Vagina (tissue), 2 donors: ENCODE data around the gene STRA6. TPM values are rescaled to one million over a fixed set of nuclear protein-coding genes. Genes with fewer than 3 reads are reported as not detected.

Source experiments
- DNase-seq, 2 donors: peaks; one replicate each; pipeline ENCODE4 v3.0.0-alpha.2; 2017; ENCODE audit errors: extremely low spot score in 2 of 2
- H3K27ac ChIP-seq: fragments of 200-600 bp; sonication (generic); one replicate; pipeline ENCODE4 v1.5.1; 2019
- H3K27me3 ChIP-seq: fragments of 200-600 bp; sonication (generic); one replicate; pipeline ENCODE4 v1.5.1; 2019
- H3K36me3 ChIP-seq, 2 donors: fragments of 200-600 bp; sonication (generic); one replicate each; pipeline ENCODE4 v1.5.1; 2017 to 2019
- H3K4me1 ChIP-seq: fragments of 200-600 bp; sonication (generic); one replicate; pipeline ENCODE4 v1.5.1; 2019
- H3K4me3 ChIP-seq, 2 donors: fragments of 200-600 bp; sonication (generic); 1 replicate in 1 of 2; 2 replicates in 1 of 2; pipeline ENCODE4 v1.5.1; 2016 to 2019
- H3K9me3 ChIP-seq: fragments of 200-600 bp; sonication (generic); one replicate; pipeline ENCODE4 v1.5.1; 2019
- POLR2A ChIP-seq, 2 donors: fragments of 450-650 bp; IDR thresholded peaks; one replicate each; pipeline ENCODE4 v1.6.1; 2017; ENCODE audit warnings: antibody characterized with exemption in 2 of 2, mild to moderate bottlenecking in 2 of 2, moderate library complexity in 2 of 2
- POLR2AphosphoS5 ChIP-seq, 2 donors: sonication (generic); formaldehyde crosslinking; IDR thresholded peaks; one replicate each; pipeline ENCODE4 v1.9.0; 2017; ENCODE audit warnings: antibody characterized with exemption in 2 of 2, mild to moderate bottlenecking in 2 of 2, low read depth in 1 of 2; ENCODE audit not compliant: insufficient read depth in 1 of 2
- intact Hi-C: fragments of 100-400 bp; cut with DNase I; formaldehyde crosslinking; loops from one replicate; pipeline ENCODE4 v1.15.1; 2023
- total RNA-seq: library from RNA; depleted of rRNA; stranded (reverse); fragments of >200 nt; gene quantifications from one replicate; pipeline ENCODE4 v1.2.3, GENCODE V29; 2016
- TF ChIP-seq, protein P1 (sequence below), 3 experiments: fragments of 450-650 bp in 2 of 3; fragments of 200-600 bp in 1 of 3; sonication (generic) in 1 of 3; IDR thresholded peaks; one replicate each; pipeline ENCODE4 v1.5.1; 2017 to 2019; ENCODE audit warnings: antibody characterized with exemption in 3 of 3, mild to moderate bottlenecking in 2 of 3, moderate library complexity in 2 of 3

The STRA6 gene
- total RNA-seq, 1 donor from 2014 or later: 0.98 TPM

DNA sequence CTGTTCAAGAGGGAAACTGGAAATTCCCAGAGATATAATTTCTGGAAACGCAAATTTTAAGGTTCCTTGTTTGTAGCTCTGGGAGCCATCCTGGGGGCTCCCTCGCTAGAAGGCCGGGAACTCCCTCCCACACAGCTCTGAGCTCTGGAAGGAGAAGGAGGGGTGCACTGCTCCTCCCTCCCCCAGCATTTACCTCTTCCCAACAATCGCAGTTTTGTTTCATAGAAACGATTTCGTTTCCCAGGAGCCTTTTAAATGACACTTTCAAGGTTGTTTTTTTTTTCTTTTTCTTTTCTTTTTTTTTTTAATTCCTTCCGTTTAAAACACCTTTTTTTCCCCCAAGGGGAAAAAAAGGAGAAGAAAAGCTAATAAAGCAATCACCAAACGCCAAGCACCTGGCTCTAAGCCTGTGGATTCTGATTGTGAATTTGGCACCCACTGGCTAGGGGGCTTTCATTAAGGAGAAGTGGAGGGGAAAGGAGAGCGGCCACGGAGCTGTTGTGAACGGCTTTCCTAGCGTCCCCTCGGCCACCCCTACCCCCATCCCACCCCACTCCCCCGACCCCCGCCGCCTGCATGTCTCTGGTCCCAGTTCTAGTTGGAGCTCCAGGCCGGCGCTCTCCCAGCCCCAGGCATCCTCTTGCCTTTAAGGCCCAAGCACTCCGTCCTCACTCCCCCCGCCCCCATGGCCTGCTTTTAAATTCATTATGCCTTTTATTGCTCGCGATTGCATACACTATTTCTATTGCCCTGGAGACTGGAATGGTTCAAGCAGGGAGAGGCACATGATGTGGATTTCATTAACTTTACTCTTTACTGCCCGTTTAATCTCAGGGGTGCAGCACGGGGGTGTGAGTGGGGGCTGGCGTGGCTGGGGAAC lies 19.9 kb upstream of the STRA6 start:
- H3K4me1 ChIP-seq: peaks cover 7% of the 10 kb centered on the region
- no peaks in the 10 kb centered on the region for H3K9me3 ChIP-seq
- no peak for DNase-seq
- no peak overlapping the region for H3K4me3 ChIP-seq
- TF ChIP-seq, protein P1, sequence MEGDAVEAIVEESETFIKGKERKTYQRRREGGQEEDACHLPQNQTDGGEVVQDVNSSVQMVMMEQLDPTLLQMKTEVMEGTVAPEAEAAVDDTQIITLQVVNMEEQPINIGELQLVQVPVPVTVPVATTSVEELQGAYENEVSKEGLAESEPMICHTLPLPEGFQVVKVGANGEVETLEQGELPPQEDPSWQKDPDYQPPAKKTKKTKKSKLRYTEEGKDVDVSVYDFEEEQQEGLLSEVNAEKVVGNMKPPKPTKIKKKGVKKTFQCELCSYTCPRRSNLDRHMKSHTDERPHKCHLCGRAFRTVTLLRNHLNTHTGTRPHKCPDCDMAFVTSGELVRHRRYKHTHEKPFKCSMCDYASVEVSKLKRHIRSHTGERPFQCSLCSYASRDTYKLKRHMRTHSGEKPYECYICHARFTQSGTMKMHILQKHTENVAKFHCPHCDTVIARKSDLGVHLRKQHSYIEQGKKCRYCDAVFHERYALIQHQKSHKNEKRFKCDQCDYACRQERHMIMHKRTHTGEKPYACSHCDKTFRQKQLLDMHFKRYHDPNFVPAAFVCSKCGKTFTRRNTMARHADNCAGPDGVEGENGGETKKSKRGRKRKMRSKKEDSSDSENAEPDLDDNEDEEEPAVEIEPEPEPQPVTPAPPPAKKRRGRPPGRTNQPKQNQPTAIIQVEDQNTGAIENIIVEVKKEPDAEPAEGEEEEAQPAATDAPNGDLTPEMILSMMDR (IDR thresholded peaks at IDR 0.05): no peak
- TF ChIP-seq POLR2A (IDR thresholded peaks at IDR 0.05): no peak
- no peak for TF ChIP-seq POLR2AphosphoS5 (IDR thresholded peaks at IDR 0.05; ENCODE audit: insufficient read depth in 1 of 2, low read depth in 1 of 2)
- no peaks in the 10 kb centered on the region for H3K36me3 ChIP-seq
- H3K27me3 ChIP-seq: no peaks in the 10 kb centered on the region
- H3K27ac ChIP-seq: no peak overlapping the region
- intact Hi-C loops: no loop called here

DNA sequence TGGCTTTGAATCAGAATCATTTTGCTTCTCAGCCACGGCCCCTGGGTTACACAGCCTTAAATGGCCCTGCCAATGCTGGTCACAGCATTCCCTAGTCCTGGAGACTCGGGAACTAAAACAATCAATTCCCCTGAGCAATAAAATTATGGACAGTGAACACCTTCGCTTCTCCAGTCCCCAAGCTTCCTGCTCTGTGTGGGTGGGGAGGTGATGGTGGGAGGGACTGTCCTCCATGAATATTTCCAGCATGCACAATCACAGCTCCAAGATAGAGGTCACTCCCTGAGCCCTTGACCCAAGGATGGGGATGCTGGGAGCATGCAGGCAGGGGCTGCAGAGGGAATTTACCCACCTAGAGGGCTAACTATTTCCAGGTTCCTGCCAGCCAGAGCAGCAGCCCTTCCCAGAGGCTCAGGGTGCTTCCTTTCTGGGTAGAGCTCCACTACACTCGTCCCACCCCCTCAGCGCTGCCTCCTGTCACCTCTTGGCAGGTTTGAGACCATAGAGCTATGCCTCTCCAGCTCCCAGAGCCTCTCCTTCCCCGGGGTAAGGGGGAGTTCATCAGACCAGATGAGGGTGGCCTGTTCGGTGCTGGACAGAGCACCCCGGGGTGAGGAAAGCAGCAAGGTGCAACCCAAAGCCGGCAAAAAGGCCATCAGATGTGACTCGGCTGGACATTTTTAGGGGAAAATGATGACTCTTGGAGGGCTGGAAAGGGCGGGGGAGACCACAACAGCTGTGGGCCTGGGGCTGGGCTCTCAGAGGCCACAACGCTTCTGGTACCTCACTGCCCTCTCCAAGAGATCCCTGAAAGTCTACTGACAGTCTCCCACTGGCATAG lies 19.0 kb upstream of the STRA6 start:
- Histone ChIP-seq H3K4me3 (no peak overlapping the region), H3K9me3 (no peaks in the 10 kb centered on the region), H3K27ac (no peak overlapping the region), H3K36me3 (no peaks in the 10 kb centered on the region), H3K27me3 (no peaks in the 10 kb centered on the region), H3K4me1 (peaks cover 7% of the 10 kb centered on the region)
- intact Hi-C loops: no loop called here
- no peak for DNase-seq
- TF ChIP-seq POLR2A (IDR thresholded peaks at IDR 0.05) (no peak), POLR2AphosphoS5 (IDR thresholded peaks at IDR 0.05; ENCODE audit: insufficient read depth in 1 of 2, low read depth in 1 of 2) (no peak)
- TF ChIP-seq, protein P1 (IDR thresholded peaks at IDR 0.05): no peak

DNA sequence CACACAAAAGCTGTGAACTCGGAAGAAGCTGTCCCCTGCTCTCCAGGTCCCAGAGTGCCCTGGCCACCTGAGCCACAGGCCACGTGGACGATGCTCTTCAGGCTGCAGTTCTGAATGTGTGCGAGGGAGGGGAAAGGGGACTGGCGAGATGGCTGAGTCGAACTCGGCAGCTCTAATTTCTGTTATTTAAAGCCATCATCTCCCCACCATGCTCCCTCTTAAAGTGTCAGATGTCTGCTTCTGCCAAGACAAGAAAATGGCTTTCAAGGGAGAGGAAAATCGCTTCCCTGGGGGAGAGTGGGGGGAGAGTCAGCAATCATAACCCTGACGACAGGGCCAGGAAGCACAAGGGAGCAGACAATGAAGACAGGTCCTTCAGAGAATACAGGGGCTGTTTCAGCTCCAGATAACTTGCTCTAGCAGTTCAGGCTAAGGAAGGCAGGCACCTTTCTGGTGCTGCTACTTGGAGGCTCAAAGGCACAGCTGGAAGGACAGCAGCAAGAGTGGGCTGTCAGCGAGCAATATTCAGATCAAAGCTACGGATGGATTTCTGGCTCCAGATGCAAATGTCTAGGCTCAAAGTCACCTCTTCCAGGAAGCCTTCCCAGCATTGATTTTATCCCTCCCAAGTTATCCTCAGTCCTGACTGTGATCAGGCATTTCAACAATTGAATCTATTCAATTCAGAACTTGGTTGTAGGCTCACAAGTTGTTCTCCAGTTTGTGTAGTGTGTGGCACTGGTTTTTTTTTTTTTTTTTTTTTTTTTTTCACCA lies 18.1 kb upstream of the STRA6 start:
- Histone ChIP-seq H3K36me3 (no peaks in the 10 kb centered on the region), H3K4me3 (no peak overlapping the region), H3K4me1 (peaks cover 7% of the 10 kb centered on the region), H3K9me3 (no peaks in the 10 kb centered on the region), H3K27ac (no peak overlapping the region), H3K27me3 (no peaks in the 10 kb centered on the region)
- TF ChIP-seq POLR2AphosphoS5 (IDR thresholded peaks at IDR 0.05; ENCODE audit: insufficient read depth in 1 of 2, low read depth in 1 of 2) (no peak), POLR2A (IDR thresholded peaks at IDR 0.05) (no peak)
- TF ChIP-seq, protein P1 (IDR thresholded peaks at IDR 0.05): no peak
- no peak for DNase-seq
- intact Hi-C loops: no loop called here

DNA sequence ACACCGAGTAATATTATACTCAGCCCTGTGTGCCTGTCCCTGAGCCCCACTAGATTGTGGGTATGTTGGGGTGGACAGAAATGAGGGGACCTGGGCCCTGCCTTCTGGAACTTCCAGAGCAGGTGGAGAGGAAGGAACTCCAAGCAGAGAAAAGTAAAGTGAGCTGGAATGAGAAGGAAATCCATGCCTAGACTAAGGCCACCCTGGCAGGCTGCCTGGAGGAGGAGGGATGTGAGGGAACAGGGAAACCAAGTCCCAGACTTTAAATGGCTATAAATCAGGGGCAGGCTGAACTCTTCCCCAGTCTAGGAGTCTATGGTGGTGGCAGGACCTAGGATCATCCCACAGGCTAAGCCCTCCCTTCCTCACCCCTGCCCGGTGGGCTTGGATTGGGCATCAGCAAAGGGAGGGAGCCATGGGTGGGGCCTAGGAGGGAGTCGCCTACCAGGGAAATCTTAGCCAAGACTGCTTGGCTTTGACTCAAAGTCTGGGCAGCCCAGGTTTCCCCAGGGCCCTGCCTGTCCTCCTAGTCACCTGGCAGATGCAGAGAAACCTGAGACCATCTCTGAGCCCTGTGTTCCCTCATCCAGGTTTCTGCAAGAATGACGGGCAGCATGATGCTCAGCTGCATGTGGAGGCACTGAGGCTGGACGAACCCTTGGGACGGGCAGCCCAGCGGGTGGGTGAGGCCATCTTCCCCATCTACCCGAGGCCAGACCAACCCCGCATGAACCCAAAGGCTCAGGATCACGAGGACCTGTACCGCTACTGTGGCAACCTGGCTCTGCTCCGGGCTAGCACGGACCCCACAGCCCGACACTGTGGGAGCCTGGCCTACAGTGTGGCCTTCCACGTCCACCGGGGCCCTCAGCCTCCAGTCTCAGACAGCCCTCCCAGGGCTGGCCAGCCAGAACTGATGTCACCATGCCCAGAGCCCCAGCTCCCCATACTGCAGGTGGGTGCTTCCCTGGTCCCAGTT lies 15.6 kb upstream of the STRA6 start:
- Histone ChIP-seq H3K9me3 (no peaks in the 10 kb centered on the region), H3K4me1 (peaks cover 4% of the 10 kb centered on the region), H3K36me3 (no peaks in the 10 kb centered on the region), H3K27me3 (no peaks in the 10 kb centered on the region), H3K4me3 (no peak overlapping the region), H3K27ac (no peak overlapping the region)
- no peak for DNase-seq
- TF ChIP-seq POLR2A (IDR thresholded peaks at IDR 0.05): no peak
- TF ChIP-seq, protein P1 (IDR thresholded peaks at IDR 0.05): no peak
- no peak for TF ChIP-seq POLR2AphosphoS5 (IDR thresholded peaks at IDR 0.05; ENCODE audit: insufficient read depth in 1 of 2, low read depth in 1 of 2)
- intact Hi-C loops: no loop called here
